ENCODE data around the gene TBX4. TPM values are rescaled to one million over a fixed set of nuclear protein-coding genes. Genes with fewer than 3 reads are reported as not detected.

Gene TBX4
- not detected in 2 replicates for total RNA-seq (2014; rRNA removed; shearing (Covaris generic))

GRCh38 chr17:61452301-61453290 is at the start of gene TBX4:
TBX4 (plus strand) TSS chr17:61452422; CDS start chr17:61456491, 4,069 bp downstream.

Other genes with a start within 250 kb of the TBX4 start
- 11.5 and 13.1 TPM in 2 replicates for gene TBX2, start 52.6 kb upstream of the TBX4 start, total RNA-seq (2014; rRNA removed; shearing (Covaris generic))
- not detected in 2 replicates for gene NACA2, start 138.8 kb downstream of the TBX4 start, total RNA-seq (2014; rRNA removed; shearing (Covaris generic))